Fibroblast of lung (primary cell): ENCODE measurements around the gene PCDH18. TPM values are rescaled to one million over a fixed set of nuclear protein-coding genes. Genes with fewer than 3 reads are reported as not detected.
"Not testable (repeated sequence)": the region's sequence is repeated elsewhere in the genome, so short reads cannot be mapped to it uniquely, and the experiment has no call there.

Experiments
- DNase-seq, 2 donors: peaks; one replicate each; pipeline versions ENCODE4 v3.0.0 to v3.0.0-alpha.2; 2010; ENCODE audit warnings: low read depth in 2 of 2
- H2AFZ ChIP-seq: 2 replicates; pipeline ENCODE4 v1.5.1; 2012; ENCODE audit warnings: low read length, control low read depth, inconsistent platforms
- H3K27ac ChIP-seq: 2 replicates; pipeline ENCODE4 v1.5.1; 2011; ENCODE audit warnings: low read length, control low read depth; ENCODE audit not compliant: insufficient read depth
- H3K27me3 ChIP-seq: 2 replicates; pipeline ENCODE4 v1.5.1; 2011; ENCODE audit warnings: mild to moderate bottlenecking, low read length; ENCODE audit not compliant: control insufficient read depth, insufficient read depth
- H3K36me3 ChIP-seq: 2 replicates; pipeline ENCODE4 v1.5.1; 2011; ENCODE audit warnings: low read length; ENCODE audit not compliant: control insufficient read depth, insufficient read depth
- H3K4me1 ChIP-seq: 2 replicates; pipeline ENCODE4 v1.5.1; 2011; ENCODE audit warnings: low read length; ENCODE audit not compliant: control insufficient read depth, insufficient read depth; ENCODE audit errors: extremely low read depth
- H3K4me2 ChIP-seq: 2 replicates; pipeline ENCODE4 v1.5.1; 2011; ENCODE audit warnings: low read length, control low read depth; ENCODE audit not compliant: insufficient read depth; ENCODE audit errors: extremely low read depth
- H3K4me3 ChIP-seq, 4 experiments: fragments of 200-600 bp in 1 of 4; sonication (generic) in 1 of 4; replicated peaks in 1 of 4; 2 replicates each; pipeline ENCODE4 v1.5.1; 2011 to 2016; ENCODE audit warnings: low read length in 4 of 4, low read depth in 3 of 4, mild to moderate bottlenecking in 3 of 4, control low read depth in 2 of 4, inconsistent platforms in 1 of 4, mixed read lengths in 1 of 4; ENCODE audit not compliant: insufficient read depth in 1 of 4; ENCODE audit errors: control extremely low read depth in 1 of 4
- H3K79me2 ChIP-seq: 2 replicates; pipeline ENCODE4 v1.5.1; 2012; ENCODE audit warnings: mild to moderate bottlenecking, low read length, inconsistent platforms; ENCODE audit not compliant: control insufficient read depth, insufficient read depth
- H3K9ac ChIP-seq: 2 replicates; pipeline ENCODE4 v1.5.1; 2011; ENCODE audit warnings: mild to moderate bottlenecking, low read length, control low read depth; ENCODE audit not compliant: insufficient read depth
- H3K9me3 ChIP-seq: 2 replicates; pipeline ENCODE4 v1.5.1; 2012; ENCODE audit warnings: low read depth, low read length; ENCODE audit not compliant: control insufficient read depth, insufficient read depth
- H4K20me1 ChIP-seq: 2 replicates; pipeline ENCODE4 v1.5.1; 2011; ENCODE audit warnings: low read length; ENCODE audit not compliant: control insufficient read depth, insufficient read depth; ENCODE audit errors: extremely low read depth
- CTCF ChIP-seq, 2 donors: IDR thresholded peaks in 1 of 2; conservative IDR thresholded peaks in 1 of 2; 1 replicate in 1 of 2; 2 replicates in 1 of 2; pipeline ENCODE4 v1.5.1; 2011 to 2012; ENCODE audit warnings: low read length in 2 of 2, control low read depth in 1 of 2, inconsistent platforms in 1 of 2, low read depth in 1 of 2, mild to moderate bottlenecking in 1 of 2
- EZH2 ChIP-seq: IDR thresholded peaks from 2 replicates; pipeline ENCODE4 v1.5.1; 2012; ENCODE audit warnings: low read length, control low read depth, mild to moderate bottlenecking; ENCODE audit errors: missing control alignments
- polyA plus RNA-seq, 2 donors: library from polyadenylated mRNA; depleted of rRNA in 1 of 2; stranded (reverse) in 1 of 2; unstranded in 1 of 2; fragments of >200 nt; gene quantifications; 2 replicates each; pipeline ENCODE4 v1.2.1, GENCODE V29; 2011 to 2012; ENCODE audit warnings: missing spikeins in 1 of 2
- total RNA-seq: library from RNA; depleted of rRNA; stranded (reverse); fragments of >200 nt; gene quantifications from 2 replicates; pipeline ENCODE4 v1.2.1, GENCODE V29; 2014

Gene PCDH18
- total and polyA plus RNA-seq, 2 donors (not counting 1 experiment from before 2014, with no cell fraction given), result 203 to 542 TPM

DNA sequence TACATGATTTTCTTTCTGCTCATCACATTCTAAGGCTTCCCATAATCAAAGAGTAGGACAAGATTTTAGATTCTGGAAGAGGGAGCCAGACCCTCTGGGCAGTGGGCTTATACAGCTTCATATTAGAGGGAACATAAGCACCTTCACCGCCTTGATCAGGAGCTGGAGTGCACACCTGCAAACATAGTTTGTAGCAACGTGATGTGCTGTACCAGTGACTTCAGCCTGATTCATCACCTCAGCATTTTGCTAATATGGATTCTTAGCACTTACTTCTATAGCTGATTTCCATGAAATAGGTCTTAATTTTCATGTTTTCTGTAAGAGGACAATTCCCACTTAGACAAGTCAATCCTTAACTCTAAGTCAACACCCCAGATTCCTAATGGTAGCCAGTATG lies 36.7 kb downstream of the PCDH18 start:
- Histone ChIP-seq H3K4me2 (no peak overlapping the region), H4K20me1 (no peaks in the 10 kb centered on the region), H2AFZ (no peak overlapping the region), H3K9me3 (no peaks in the 10 kb centered on the region), H3K36me3 (no peaks in the 10 kb centered on the region), H3K27me3 (no peaks in the 10 kb centered on the region), H3K9ac (no peak overlapping the region), H3K4me3 (no peak overlapping the region), H3K27ac (no peak overlapping the region), H3K4me1 (no peaks in the 10 kb centered on the region), H3K79me2 (no peaks in the 10 kb centered on the region)
- DNase-seq, result no peak
- TF ChIP-seq CTCF (conservative IDR thresholded peaks at IDR 0.05 in 1 of 2, IDR thresholded peaks at IDR 0.05 in 1 of 2; ENCODE audit: low read depth in 1 of 2, low read length in 2 of 2) (no peak), EZH2 (no peak)

- not testable (repeated sequence) for H2AFZ ChIP-seq, H3K27ac ChIP-seq, H3K9me3 ChIP-seq, H3K4me1 ChIP-seq, H3K4me2 ChIP-seq, DNase-seq, H3K9ac ChIP-seq, H3K36me3 ChIP-seq, H4K20me1 ChIP-seq, H3K79me2 ChIP-seq, H3K4me3 ChIP-seq, H3K27me3 ChIP-seq
Measured at GRCh38 chr4:137483313-137483959, 48.9 kb downstream of the PCDH18 start.

- not testable (repeated sequence) for H3K36me3 ChIP-seq, H3K9ac ChIP-seq, H3K9me3 ChIP-seq, DNase-seq, H3K79me2 ChIP-seq, H3K4me1 ChIP-seq, H3K4me2 ChIP-seq, H3K4me3 ChIP-seq, H3K27ac ChIP-seq, H2AFZ ChIP-seq, H4K20me1 ChIP-seq, H3K27me3 ChIP-seq
Measured at GRCh38 chr4:137479657-137480056, 52.6 kb downstream of the PCDH18 start.

DNA sequence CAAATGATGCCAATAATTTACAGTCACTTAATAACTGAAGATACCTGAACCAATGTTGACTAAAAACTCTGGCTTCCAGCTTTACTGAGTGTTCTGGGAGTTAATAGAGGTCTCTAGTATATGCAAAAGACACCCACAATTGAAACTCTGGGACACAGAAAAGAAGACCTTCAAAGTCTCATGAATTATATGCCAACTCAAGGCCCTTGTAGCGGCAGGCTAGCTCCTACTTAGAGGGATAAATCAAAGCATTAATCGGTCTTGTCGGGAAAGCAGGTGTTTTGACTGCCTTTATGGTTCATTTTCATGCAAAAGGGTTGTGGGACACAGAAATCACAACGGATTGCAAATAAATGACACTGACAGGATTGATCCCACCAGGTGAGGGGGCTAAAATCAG lies 55.9 kb downstream of the PCDH18 start:
- Histone ChIP-seq H3K4me1 (peaks cover 2% of the 10 kb centered on the region), H2AFZ (no peak overlapping the region), H3K79me2 (no peaks in the 10 kb centered on the region), H3K4me2 (no peak overlapping the region), H3K9me3 (no peaks in the 10 kb centered on the region), H3K27ac (no peak overlapping the region), H3K9ac (no peak overlapping the region), H4K20me1 (no peaks in the 10 kb centered on the region), H3K4me3 (no peak overlapping the region), H3K36me3 (no peaks in the 10 kb centered on the region), H3K27me3 (no peaks in the 10 kb centered on the region)
- TF ChIP-seq EZH2 (no peak), CTCF (conservative IDR thresholded peaks at IDR 0.05 in 1 of 2, IDR thresholded peaks at IDR 0.05 in 1 of 2; ENCODE audit: low read depth in 1 of 2, low read length in 2 of 2) (no peak)
- DNase-seq, result no peak
